ENCODE measurements around the gene RPS5.
"Not testable (repeated sequence)": the region's sequence is repeated elsewhere in the genome, so short reads cannot be mapped to it uniquely, and the experiment has no call there.

Gene RPS5

GRCh38 chr19:58386576-58387337, at the start of gene RPS5:
TSS of gene RPS5 (plus strand) at chr19:58387269. CDS start at chr19:58388138, 869 bp downstream.
- peak; percentile 94 for FAIRE-seq
- peak; percentile 100 for DNase-seq (ENCODE audit: insufficient read length, low spot score)

- FAIRE-seq: no peak
These were observed 48.7 kb upstream of the RPS5 start for GRCh38 chr19:58338336-58338735.

GRCh38 chr19:58338825-58339558, 48.1 kb upstream of the RPS5 start:
- DNase-seq (ENCODE audit: insufficient read length, low spot score) (no peak), FAIRE-seq (no peak)

More at GRCh38 chr19:58338336-58338735, 48.7 kb upstream of the RPS5 start:
- no peak for DNase-seq (ENCODE audit: insufficient read length, low spot score)

GRCh38 chr19:58345558-58345957, 41.5 kb upstream of the RPS5 start:
- DNase-seq (ENCODE audit: insufficient read length, low spot score): no peak
- no peak for FAIRE-seq

GRCh38 chr19:58346961-58347929, 39.8 kb upstream of the RPS5 start:
- peak; percentile 75 for FAIRE-seq
- peak; percentile 88 for DNase-seq (ENCODE audit: insufficient read length, low spot score)

- not testable (repeated sequence) for DNase-seq (ENCODE audit: insufficient read length, low spot score); FAIRE-seq
These were observed 39.0 kb upstream of the RPS5 start for GRCh38 chr19:58348080-58348479.

GRCh38 chr19:58349590-58349989, 37.5 kb upstream of the RPS5 start:
- FAIRE-seq: no peak
- no peak for DNase-seq (ENCODE audit: insufficient read length, low spot score)

- no peak for DNase-seq (ENCODE audit: insufficient read length, low spot score)
- FAIRE-seq: no peak
These were observed 36.8 kb upstream of the RPS5 start for GRCh38 chr19:58350001-58350861.

- DNase-seq (ENCODE audit: insufficient read length, low spot score) (no peak), FAIRE-seq (no peak)
These were observed 36.1 kb upstream of the RPS5 start for GRCh38 chr19:58350871-58351557.

GRCh38 chr19:58351558-58351878, 35.6 kb upstream of the RPS5 start:
- DNase-seq (ENCODE audit: insufficient read length, low spot score) (no peak), FAIRE-seq (no peak)

GRCh38 chr19:58351990-58352755, 34.9 kb upstream of the RPS5 start:
- FAIRE-seq (no peak), DNase-seq (ENCODE audit: insufficient read length, low spot score) (no peak)

GRCh38 chr19:58352760-58353671, 34.1 kb upstream of the RPS5 start, which contains the start of gene A1BG:
TSS of gene A1BG (minus strand) at chr19:58353492. CDS start at chr19:58353437, 55 bp downstream.
- DNase-seq (ENCODE audit: insufficient read length, low spot score) (no peak), FAIRE-seq (no peak)

- FAIRE-seq (no peak), DNase-seq (ENCODE audit: insufficient read length, low spot score) (no peak)
These were observed 33.2 kb upstream of the RPS5 start for GRCh38 chr19:58353717-58354477.

GRCh38 chr19:58354478-58355030, 32.5 kb upstream of the RPS5 start:
- DNase-seq (ENCODE audit: insufficient read length, low spot score) (no peak), FAIRE-seq (no peak)

GRCh38 chr19:58355215-58355796, 31.8 kb upstream of the RPS5 start:
- no peak for FAIRE-seq

More at GRCh38 chr19:58355215-58355796, 31.8 kb upstream of the RPS5 start:
- DNase-seq (ENCODE audit: insufficient read length, low spot score): no peak

Measured in HTR-8/SVneo (cell line).